ENCODE measurements around the gene ZNF473.
"Not testable (repeated sequence)": the region's sequence is repeated elsewhere in the genome, so short reads cannot be mapped to it uniquely, and the experiment has no call there.

Gene ZNF473

GRCh38 chr19:50099696-50100095 lies 73.9 kb downstream of the ZNF473 start:
- DNase-seq (ENCODE audit: low spot score): not testable (repeated sequence)

- not testable (repeated sequence) for DNase-seq (ENCODE audit: low spot score)
Observed at GRCh38 chr19:50100946-50101345, 75.1 kb downstream of the ZNF473 start.

All from HuH-7.5 (cell line).